Activated CD4-positive, alpha-beta T cell treated with anti-CD3 and anti-CD28 coated beads, Interleukin-2, amount 10 ng/mL, durations not matched to agents 24 days and 14 days (primary cell): ENCODE measurements around the gene RIOK3. TPM values are rescaled to one million over a fixed set of nuclear protein-coding genes. Genes with fewer than 3 reads are reported as not detected.
A peak's percentile ranks its signal among the peaks of the same experiment; 100 is the strongest.

Experiments used
- DNase-seq: peaks from one replicate; pipeline ENCODE4 v3.0.0; 2022
- H3K27ac Mint-ChIP-seq: one replicate; pipeline ENCODE4 v1.8.0; 2022; ENCODE audit warnings: mild to moderate bottlenecking, mixed read lengths
- H3K27me3 Mint-ChIP-seq: one replicate; pipeline ENCODE4 v1.8.0; 2022; ENCODE audit warnings: mixed read lengths
- H3K36me3 Mint-ChIP-seq: one replicate; pipeline ENCODE4 v1.8.0; 2022; ENCODE audit warnings: low read depth, mild to moderate bottlenecking, mixed read lengths
- H3K4me1 Mint-ChIP-seq: one replicate; pipeline ENCODE4 v1.8.0; 2021; ENCODE audit warnings: mixed read lengths
- H3K4me3 Mint-ChIP-seq: one replicate; pipeline ENCODE4 v1.8.0; 2022; ENCODE audit warnings: mild to moderate bottlenecking, moderate library complexity, mixed read lengths
- H3K9me3 Mint-ChIP-seq: one replicate; pipeline ENCODE4 v1.8.0; 2021; ENCODE audit warnings: mixed read lengths
- intact Hi-C: fragments of 100-400 bp; cut with micrococcal nuclease; formaldehyde crosslinking; loops from one replicate; pipeline ENCODE4 v1.15.1; 2023
- total RNA-seq: library from RNA; stranded (reverse); gene quantifications from 2 replicates; pipeline ENCODE4 v1.2.3, GENCODE V29; 2022

RIOK3 gene
- total RNA-seq, 1 donor from 2014 or later = 46.7 TPM

DNA sequence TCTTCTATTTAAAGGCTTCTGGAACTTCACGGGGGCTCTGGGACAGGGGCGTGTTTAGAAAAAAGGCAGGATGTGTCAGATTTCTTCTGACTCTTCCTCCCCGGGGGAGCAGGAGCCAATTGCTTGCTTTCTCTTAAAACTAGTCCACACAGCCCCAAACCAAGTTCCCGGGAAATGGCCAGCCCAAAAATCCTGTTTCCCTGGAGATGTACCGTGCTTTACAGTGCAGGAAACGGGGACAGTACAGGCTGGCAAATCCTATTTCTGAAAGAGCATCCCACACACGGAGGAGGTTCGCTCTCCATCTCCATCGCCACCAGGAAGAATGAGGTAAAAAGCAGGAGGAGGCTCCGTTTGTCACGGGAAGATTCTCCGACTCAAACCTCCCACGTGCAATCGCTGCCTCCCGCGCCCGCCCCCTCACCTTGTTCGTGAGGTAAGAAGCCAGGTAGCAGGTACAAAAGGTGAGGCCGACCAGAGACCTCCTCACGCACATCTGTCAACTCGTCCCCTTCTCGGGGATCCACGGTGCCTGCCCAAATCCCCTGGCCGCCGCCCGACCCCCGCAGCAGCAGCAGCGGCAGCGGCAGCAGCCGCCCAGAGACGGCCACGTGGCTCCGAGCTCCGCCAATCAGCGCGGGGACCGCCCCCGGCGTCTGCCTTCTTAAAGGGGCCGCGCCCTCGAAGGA is 15.6 kb upstream of the RIOK3 start:
- peak overlapping the region; percentile 89 for H3K27ac Mint-ChIP-seq
- peak overlapping the region; percentile 89 for H3K4me3 Mint-ChIP-seq
- peak; percentile 94 for DNase-seq
- H3K27me3 Mint-ChIP-seq = peaks cover 2% of the 10 kb centered on the region
- H3K9me3 Mint-ChIP-seq = no peaks in the 10 kb centered on the region
- peaks cover 14% of the 10 kb centered on the region for H3K4me1 Mint-ChIP-seq
- intact Hi-C loops = loop anchor here (1.0 to 2.0 kb wide), 3 partner anchors 16 to 147 kb away; partner anchors contain the start of genes RIOK3 and RMC1
- H3K36me3 Mint-ChIP-seq = no peaks in the 10 kb centered on the region

DNA sequence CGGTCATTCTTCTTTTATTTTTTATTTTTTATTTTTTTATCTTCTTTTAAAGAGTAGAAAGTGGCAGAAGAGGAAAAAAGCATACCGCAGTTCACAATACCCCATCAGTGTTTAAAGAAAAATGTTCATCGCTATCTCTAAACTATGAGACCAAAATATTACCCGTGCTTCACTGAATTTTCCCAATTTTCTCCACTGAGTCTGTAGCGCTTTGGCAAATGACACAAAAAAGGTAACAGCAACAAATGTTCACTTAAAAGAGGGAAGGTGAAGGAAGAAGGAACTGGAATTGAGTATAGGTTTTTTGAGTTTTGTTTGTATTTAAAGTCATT is 15.1 kb upstream of the RIOK3 start:
- Mint-ChIP-seq H3K27me3 (peaks cover 2% of the 10 kb centered on the region), H3K4me1 (peaks cover 14% of the 10 kb centered on the region), H3K9me3 (no peaks in the 10 kb centered on the region), H3K27ac (no peak overlapping the region), H3K4me3 (peak overlapping the region; percentile 89), H3K36me3 (no peaks in the 10 kb centered on the region)
- intact Hi-C loops = loop anchor here (2.0 kb wide), 1 partner anchor 147 kb away; no protein-coding TSS in a partner anchor
- DNase-seq = no peak

DNA sequence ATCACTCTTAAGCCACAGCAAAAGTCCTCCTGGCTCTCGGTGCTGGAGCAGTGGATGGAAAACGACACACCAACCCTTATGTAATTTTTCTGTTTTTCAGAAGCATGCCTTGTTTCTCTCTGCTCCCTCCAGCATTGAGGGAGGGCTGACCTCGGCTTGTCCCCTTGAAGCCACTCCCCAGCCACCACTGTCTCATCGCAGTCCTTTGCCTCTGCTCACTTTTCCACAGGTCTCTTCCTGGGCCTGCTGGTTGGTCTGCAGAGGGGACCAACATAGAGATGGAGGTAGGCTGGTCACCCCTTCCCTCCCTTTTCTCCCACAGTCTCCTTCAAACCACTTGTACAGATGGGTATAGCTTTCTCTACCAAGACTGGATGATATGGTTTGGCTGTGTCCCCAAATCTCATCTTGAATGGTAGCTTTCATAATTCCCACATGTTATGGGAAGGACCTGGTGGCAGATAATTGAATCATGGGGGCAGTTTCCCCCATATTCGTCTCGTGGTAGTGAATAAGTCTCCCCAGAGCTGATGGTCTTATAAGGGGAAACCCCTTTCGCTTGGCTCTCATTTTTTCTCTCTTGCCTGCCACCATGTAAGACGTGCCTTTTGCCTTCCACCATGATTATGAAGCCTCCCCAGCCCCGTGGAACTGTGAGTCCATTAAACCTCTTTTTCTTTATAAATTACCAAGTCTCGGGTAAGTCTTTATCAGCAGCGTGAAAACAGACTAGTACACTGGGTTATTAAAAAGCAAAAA is 14.3 kb upstream of the RIOK3 start:
- intact Hi-C loops = loop anchor here (2.0 kb wide), 1 partner anchor 146 kb away; no protein-coding TSS in a partner anchor
- Mint-ChIP-seq H3K4me1 (peaks cover 14% of the 10 kb centered on the region), H3K9me3 (no peaks in the 10 kb centered on the region), H3K27ac (no peak overlapping the region), H3K36me3 (no peaks in the 10 kb centered on the region), H3K27me3 (peaks cover 2% of the 10 kb centered on the region), H3K4me3 (peak overlapping the region; percentile 89)
- DNase-seq = no peak

DNA sequence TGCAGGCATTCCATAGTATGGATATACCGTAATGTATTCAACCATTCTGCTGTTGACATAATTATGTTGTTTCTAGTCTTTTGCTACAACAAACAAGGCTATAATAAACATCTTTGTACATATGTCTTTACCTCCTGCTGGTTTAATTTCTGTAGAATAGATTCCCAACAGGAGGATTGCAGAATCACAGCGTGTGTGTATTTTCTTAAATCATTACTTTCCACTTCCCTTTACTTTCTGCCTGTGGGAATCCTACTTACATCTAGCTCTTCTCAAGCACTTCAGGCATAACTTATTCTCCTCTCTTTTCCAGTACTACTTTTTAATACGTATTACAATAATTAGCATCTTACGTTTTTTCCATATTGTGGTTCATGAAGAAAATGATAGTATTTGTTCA is 13.0 kb upstream of the RIOK3 start:
- no peaks in the 10 kb centered on the region for H3K36me3 Mint-ChIP-seq
- DNase-seq = no peak
- intact Hi-C loops = no loop called here
- H3K4me3 Mint-ChIP-seq = no peak overlapping the region
- peaks cover 16% of the 10 kb centered on the region for H3K4me1 Mint-ChIP-seq
- H3K27me3 Mint-ChIP-seq = peaks cover 5% of the 10 kb centered on the region
- H3K9me3 Mint-ChIP-seq = no peaks in the 10 kb centered on the region
- H3K27ac Mint-ChIP-seq = no peak overlapping the region

- H3K4me3 Mint-ChIP-seq = no peak overlapping the region
- intact Hi-C loops = no loop called here
- H3K4me1 Mint-ChIP-seq = peaks cover 10% of the 10 kb centered on the region
- no peak for DNase-seq
- no peaks in the 10 kb centered on the region for H3K36me3 Mint-ChIP-seq
- peaks cover 12% of the 10 kb centered on the region for H3K27me3 Mint-ChIP-seq
- H3K27ac Mint-ChIP-seq = no peak overlapping the region
- H3K9me3 Mint-ChIP-seq = no peaks in the 10 kb centered on the region
These were observed 10.1 kb upstream of the RIOK3 start for GRCh38 chr18:23442958-23443357.

DNA sequence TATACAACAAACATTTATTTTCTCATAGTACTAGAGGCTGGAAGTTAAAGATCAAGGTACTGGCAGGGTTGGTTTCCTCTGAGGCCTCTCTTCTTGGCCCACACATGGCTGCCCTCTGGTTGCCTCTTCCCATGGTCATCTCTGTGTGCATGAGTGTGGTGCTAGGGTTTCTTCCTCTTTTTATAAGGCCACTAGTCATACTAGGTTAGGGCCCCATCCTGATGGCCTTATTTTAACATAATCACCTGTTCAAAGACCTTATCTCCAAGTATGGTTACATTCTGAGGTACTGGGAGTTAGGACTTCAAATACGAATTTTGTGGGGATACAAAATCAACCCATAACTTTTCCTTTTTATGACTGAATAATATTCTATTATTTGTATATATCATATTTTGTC is 4.8 kb upstream of the RIOK3 start:
- DNase-seq = no peak
- Mint-ChIP-seq H3K36me3 (no peaks in the 10 kb centered on the region), H3K4me1 (peaks cover 17% of the 10 kb centered on the region), H3K9me3 (no peaks in the 10 kb centered on the region), H3K27me3 (peaks cover 16% of the 10 kb centered on the region), H3K27ac (no peak overlapping the region), H3K4me3 (no peak overlapping the region)
- intact Hi-C loops = no loop called here

DNA sequence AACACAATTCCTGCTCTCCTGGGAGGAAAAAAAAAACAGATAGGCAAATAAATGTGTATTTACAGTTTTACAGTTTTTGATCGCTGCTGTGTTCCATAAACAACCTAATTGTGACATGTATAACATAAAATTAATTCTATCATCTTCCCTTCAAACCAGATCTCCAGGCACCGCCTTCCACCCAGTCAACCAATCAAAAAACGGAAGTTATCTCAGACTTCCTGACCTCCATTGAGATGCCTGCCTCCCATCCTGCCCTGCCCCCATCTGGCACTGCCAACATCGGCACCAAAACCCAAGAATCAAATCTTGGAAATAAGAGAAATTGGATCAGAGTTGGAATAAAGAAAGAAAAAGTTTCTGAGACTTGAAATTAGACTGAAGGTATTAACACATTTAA is 3.1 kb upstream of the RIOK3 start:
- Mint-ChIP-seq H3K4me3 (no peak overlapping the region), H3K27me3 (peaks cover 14% of the 10 kb centered on the region), H3K36me3 (peaks cover 3% of the 10 kb centered on the region), H3K9me3 (no peaks in the 10 kb centered on the region), H3K27ac (no peak overlapping the region), H3K4me1 (peaks cover 29% of the 10 kb centered on the region)
- intact Hi-C loops = loop anchor here (10.0 kb wide), 1 partner anchor 565 kb away; the partner anchor contains the start of gene TTC39C
- DNase-seq = no peak

DNA sequence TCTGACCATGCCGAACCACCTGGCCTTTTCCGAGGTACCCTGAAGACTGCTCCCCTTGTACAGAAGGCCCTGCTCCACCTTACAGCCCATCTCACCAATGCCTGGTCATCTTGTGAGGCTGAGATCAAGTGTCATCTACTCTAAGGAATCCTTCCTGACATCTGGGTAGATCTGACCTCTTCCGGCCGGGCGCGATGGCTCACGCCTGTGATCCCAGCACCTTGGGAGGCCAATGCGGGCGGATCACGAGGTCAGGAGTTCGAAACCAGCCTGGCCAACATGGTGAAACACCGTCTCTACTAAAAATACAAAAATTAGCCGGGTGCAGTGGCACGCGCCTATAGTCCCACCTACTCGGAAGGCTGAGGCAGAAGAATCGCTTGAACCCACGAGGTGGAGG is 2.1 kb upstream of the RIOK3 start:
- Mint-ChIP-seq H3K27ac (no peak overlapping the region), H3K27me3 (peaks cover 12% of the 10 kb centered on the region), H3K4me3 (no peak overlapping the region), H3K36me3 (peaks cover 5% of the 10 kb centered on the region), H3K4me1 (peaks cover 29% of the 10 kb centered on the region), H3K9me3 (no peaks in the 10 kb centered on the region)
- DNase-seq = no peak
- intact Hi-C loops = loop anchor here (10.0 kb wide), 1 partner anchor 564 kb away; the partner anchor contains the start of gene TTC39C

- Mint-ChIP-seq H3K9me3 (no peaks in the 10 kb centered on the region), H3K27ac (no peak overlapping the region), H3K27me3 (peaks cover 12% of the 10 kb centered on the region), H3K36me3 (peaks cover 5% of the 10 kb centered on the region), H3K4me3 (peak overlapping the region; percentile 100), H3K4me1 (peaks cover 29% of the 10 kb centered on the region)
- no peak for DNase-seq
- intact Hi-C loops = loop anchor here (10.0 kb wide), 1 partner anchor 563 kb away; the partner anchor contains the start of gene TTC39C
These were observed 1.6 kb upstream of the RIOK3 start for GRCh38 chr18:23451491-23451890.

GRCh38 chr18:23452347-23452727 is 750 bp upstream of the RIOK3 start:
- DNase-seq = no peak
- intact Hi-C loops = loop anchor here (10.0 kb wide), 1 partner anchor 562 kb away; the partner anchor contains the start of gene TTC39C
- peak overlapping the region; percentile 100 for H3K4me3 Mint-ChIP-seq
- H3K4me1 Mint-ChIP-seq = peaks cover 35% of the 10 kb centered on the region
- H3K9me3 Mint-ChIP-seq = no peaks in the 10 kb centered on the region
- H3K36me3 Mint-ChIP-seq = peaks cover 9% of the 10 kb centered on the region
- peak overlapping the region; percentile 95 for H3K27ac Mint-ChIP-seq
- peaks cover 11% of the 10 kb centered on the region for H3K27me3 Mint-ChIP-seq

DNA sequence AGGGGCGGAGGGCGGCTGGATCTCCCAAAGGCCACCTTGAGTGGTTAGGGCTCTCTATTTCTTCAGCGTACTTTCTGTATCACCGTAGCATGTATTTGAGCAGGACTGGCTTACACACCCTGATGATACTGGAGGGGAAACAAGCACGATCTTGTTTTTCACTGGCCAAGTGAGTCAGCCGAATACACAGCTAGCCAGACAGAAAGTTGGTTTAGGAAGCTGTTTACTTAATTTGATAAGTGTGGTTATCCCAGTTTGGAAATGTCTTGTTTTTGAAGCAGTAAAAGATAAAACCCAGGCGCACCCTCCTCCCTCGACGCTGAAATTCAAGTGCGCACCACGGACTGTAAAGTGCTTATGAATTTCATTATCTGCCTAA is 582 bp downstream of the RIOK3 start:
- H3K27me3 Mint-ChIP-seq = peaks cover 3% of the 10 kb centered on the region
- intact Hi-C loops = loop anchor here (1.0 to 10.0 kb wide), 4 partner anchors 16 to 561 kb away; partner anchors contain the start of genes NPC1, RMC1 and TTC39C
- H3K36me3 Mint-ChIP-seq = peaks cover 12% of the 10 kb centered on the region
- DNase-seq = no peak
- peak overlapping the region; percentile 95 for H3K27ac Mint-ChIP-seq
- peaks cover 45% of the 10 kb centered on the region for H3K4me1 Mint-ChIP-seq
- peak overlapping the region; percentile 100 for H3K4me3 Mint-ChIP-seq
- no peaks in the 10 kb centered on the region for H3K9me3 Mint-ChIP-seq

GRCh38 chr18:23456835-23457234 is 3.7 kb downstream of the RIOK3 start:
- no peak overlapping the region for H3K27ac Mint-ChIP-seq
- H3K9me3 Mint-ChIP-seq = no peaks in the 10 kb centered on the region
- H3K4me1 Mint-ChIP-seq = peaks cover 61% of the 10 kb centered on the region
- peaks cover 21% of the 10 kb centered on the region for H3K36me3 Mint-ChIP-seq
- DNase-seq = no peak
- no peaks in the 10 kb centered on the region for H3K27me3 Mint-ChIP-seq
- intact Hi-C loops = loop anchor here (10.0 kb wide), 1 partner anchor 558 kb away; the partner anchor contains the start of gene TTC39C
- no peak overlapping the region for H3K4me3 Mint-ChIP-seq

GRCh38 chr18:23458830-23459529 is 5.9 kb downstream of the RIOK3 start:
- Mint-ChIP-seq H3K4me1 (peaks cover 49% of the 10 kb centered on the region), H3K27ac (no peak overlapping the region), H3K9me3 (no peaks in the 10 kb centered on the region), H3K4me3 (no peak overlapping the region), H3K36me3 (peaks cover 35% of the 10 kb centered on the region), H3K27me3 (no peaks in the 10 kb centered on the region)
- intact Hi-C loops = loop anchor here (10.0 kb wide), 1 partner anchor 556 kb away; the partner anchor contains the start of gene TTC39C
- DNase-seq = no peak
